CD4-positive, alpha-beta T cell treated with Interleukin-17A for 1 hour (primary cell): ENCODE results near the gene ARHGEF11.

Source experiments
- DNase-seq: peaks from one replicate; pipeline ENCODE4 v3.0.0-alpha.2; 2020

The ARHGEF11 gene

GRCh38 chr1:156948708-156949107 lies 96.8 kb downstream of the ARHGEF11 start:
- DNase-seq: no peak

- no peak for DNase-seq
These were observed 97.6 kb downstream of the ARHGEF11 start for GRCh38 chr1:156947818-156948525.

- no peak for DNase-seq
These were observed 98.4 kb downstream of the ARHGEF11 start for GRCh38 chr1:156947127-156947526.

GRCh38 chr1:156945881-156946661 lies 99.5 kb downstream of the ARHGEF11 start:
- DNase-seq: no peak

- DNase-seq: no peak
These were observed 100.7 kb downstream of the ARHGEF11 start for GRCh38 chr1:156944848-156945247.

- DNase-seq: no peak
These were observed 101.3 kb downstream of the ARHGEF11 start for GRCh38 chr1:156944268-156944667.

- DNase-seq: no peak
These were observed 101.8 kb downstream of the ARHGEF11 start for GRCh38 chr1:156943756-156944155.

- no peak for DNase-seq
These were observed 103.0 kb downstream of the ARHGEF11 start for GRCh38 chr1:156942576-156942975.

GRCh38 chr1:156942176-156942575 lies 103.4 kb downstream of the ARHGEF11 start:
- DNase-seq: no peak

GRCh38 chr1:156941675-156942074 lies 103.9 kb downstream of the ARHGEF11 start:
- no peak for DNase-seq

- DNase-seq: no peak
These were observed 105.7 kb downstream of the ARHGEF11 start for GRCh38 chr1:156939786-156940334.

- DNase-seq: no peak
These were observed 106.7 kb downstream of the ARHGEF11 start for GRCh38 chr1:156938813-156939212.

- no peak for DNase-seq
These were observed 107.7 kb downstream of the ARHGEF11 start for GRCh38 chr1:156937883-156938282.

GRCh38 chr1:156936721-156937220 lies 108.8 kb downstream of the ARHGEF11 start:
- DNase-seq: no peak

GRCh38 chr1:156936191-156936590 lies 109.4 kb downstream of the ARHGEF11 start:
- no peak for DNase-seq

- no peak for DNase-seq
These were observed 109.9 kb downstream of the ARHGEF11 start for GRCh38 chr1:156935505-156936128.

GRCh38 chr1:156933136-156933535 lies 112.4 kb downstream of the ARHGEF11 start:
- no peak for DNase-seq

- DNase-seq: no peak
These were observed 113.4 kb downstream of the ARHGEF11 start for GRCh38 chr1:156931974-156932710.

GRCh38 chr1:156931211-156931952 lies 114.2 kb downstream of the ARHGEF11 start:
- no peak for DNase-seq

GRCh38 chr1:156930483-156930882 lies 115.1 kb downstream of the ARHGEF11 start:
- no peak for DNase-seq

- DNase-seq: no peak
These were observed 115.8 kb downstream of the ARHGEF11 start for GRCh38 chr1:156929596-156930238.
